ENCODE results near the gene MTIF2. TPM values are rescaled to one million over a fixed set of nuclear protein-coding genes. Genes with fewer than 3 reads are reported as not detected.
A peak's percentile ranks its signal among the peaks of the same experiment; 100 is the strongest.
"Not testable (repeated sequence)": the region's sequence is repeated elsewhere in the genome, so short reads cannot be mapped to it uniquely, and the experiment has no call there.

Gene MTIF2
- total RNA-seq, 1 donor from 2014 or later = 23.1 TPM

DNA sequence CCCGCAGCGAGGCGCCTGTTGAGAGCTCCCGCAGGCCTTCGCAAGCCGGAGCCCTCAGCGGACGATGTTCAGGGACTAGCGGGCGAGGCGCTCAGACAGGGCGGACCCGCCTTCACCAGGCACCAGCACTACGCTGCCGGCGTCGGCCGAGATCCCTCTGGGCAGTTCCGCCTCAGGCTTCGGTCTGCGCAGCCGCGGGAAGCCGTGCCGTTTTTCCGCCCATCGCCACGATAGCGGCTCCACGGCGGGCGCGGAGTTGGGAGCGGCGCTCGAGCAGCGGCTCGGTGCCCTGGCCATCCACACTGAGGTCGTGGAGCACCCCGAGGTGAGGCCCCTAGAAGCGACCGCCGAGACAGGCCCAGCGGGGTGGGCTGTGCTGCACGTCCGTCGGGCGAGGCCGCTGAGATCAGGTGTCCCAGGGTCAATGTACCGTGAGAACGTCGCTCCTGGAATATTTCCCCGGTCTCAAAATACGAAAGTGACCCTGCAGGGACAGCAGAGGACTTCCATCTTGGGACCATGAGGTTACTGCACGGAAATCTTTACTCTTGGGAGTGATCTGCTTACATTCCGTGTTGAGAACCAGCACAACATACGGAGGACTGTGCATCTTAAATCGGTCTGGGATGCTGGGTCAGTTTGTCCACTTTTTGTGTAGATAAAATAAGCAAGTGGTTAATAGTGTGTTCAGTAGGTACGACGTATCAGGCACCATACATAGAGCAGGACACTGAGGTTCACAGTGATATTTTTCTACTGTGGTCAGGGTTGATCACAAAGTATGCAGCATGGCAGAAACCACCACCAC, 13.3 kb upstream of the MTIF2 start:
- H3K36me3 ChIP-seq (ENCODE audit: insufficient read depth, low read length) = no peaks in the 10 kb centered on the region
- no peaks in the 10 kb centered on the region for H3K27me3 Mint-ChIP-seq (ENCODE audit: low read depth, unreplicated experiment)

DNA sequence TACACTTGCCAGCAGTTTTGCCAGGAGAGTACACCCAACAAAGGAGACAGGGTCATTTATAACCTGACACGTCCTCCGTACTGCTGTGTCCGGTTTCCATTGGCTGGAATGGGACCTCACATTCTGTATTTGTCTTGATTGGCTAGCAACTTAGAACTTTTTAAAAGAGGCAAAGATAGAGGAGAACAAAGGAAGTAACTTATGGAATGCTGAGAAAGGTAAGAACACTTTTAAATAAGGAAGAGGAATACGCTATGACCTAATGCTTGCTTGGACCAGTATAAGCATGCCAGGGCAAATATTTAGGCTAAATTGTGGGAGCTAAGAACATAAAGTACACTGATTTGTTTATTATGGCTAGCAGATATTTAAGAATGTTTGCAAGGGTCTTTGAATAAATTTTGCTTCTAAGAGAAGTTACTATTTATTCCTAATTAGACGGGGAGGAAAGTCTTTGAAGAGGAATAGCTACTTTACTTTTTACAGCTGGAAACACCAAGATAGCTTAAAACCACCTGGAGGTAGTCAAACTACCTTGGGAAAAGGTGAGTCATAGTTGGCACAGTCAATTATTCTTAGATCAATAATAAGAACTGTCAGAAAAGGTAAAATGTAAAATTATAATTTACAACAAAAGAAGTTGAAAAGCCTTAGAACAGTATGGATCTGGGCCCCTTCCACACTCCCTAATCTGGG, 12.0 kb upstream of the MTIF2 start:
- not testable (repeated sequence) for H3K9ac ChIP-seq (ENCODE audit: low read length); FAIRE-seq; H2AFZ ChIP-seq (ENCODE audit: low read depth, low read length); H3K27ac ChIP-seq (ENCODE audit: low read depth, low read length); H3K79me2 ChIP-seq (ENCODE audit: insufficient read depth, low read length); H3K4me1 ChIP-seq (ENCODE audit: insufficient read depth, low read length); DNase-seq (ENCODE audit: low read depth); H4K20me1 ChIP-seq (ENCODE audit: insufficient read depth, low read length); H3K27me3 Mint-ChIP-seq (ENCODE audit: low read depth, unreplicated experiment); H3K4me3 Mint-ChIP-seq (ENCODE audit: unreplicated experiment); H3K36me3 Mint-ChIP-seq (ENCODE audit: low read depth, unreplicated experiment); H3K27ac Mint-ChIP-seq (ENCODE audit: unreplicated experiment); H3K4me2 ChIP-seq (ENCODE audit: low read length); H3K9me3 ChIP-seq (ENCODE audit: insufficient read depth, low read depth, low read length); H3K27me3 ChIP-seq (ENCODE audit: insufficient read depth, low read length); H3K36me3 ChIP-seq (ENCODE audit: insufficient read depth, low read length); H3K4me3 ChIP-seq (ENCODE audit: insufficient read depth, low read depth, low read length); H3K9me3 Mint-ChIP-seq (ENCODE audit: unreplicated experiment)
- peaks cover 16% of the 10 kb centered on the region for H3K4me1 Mint-ChIP-seq (ENCODE audit: low read depth, unreplicated experiment)

More for the DNA sequence above, 13.3 kb upstream of the MTIF2 start:
- Histone ChIP-seq H3K9ac (ENCODE audit: low read length) (peak overlapping the region; percentile 85), H3K27me3 (ENCODE audit: insufficient read depth, low read length) (no peaks in the 10 kb centered on the region), H3K4me1 (ENCODE audit: insufficient read depth, low read length) (peaks cover 9% of the 10 kb centered on the region), H3K4me2 (ENCODE audit: low read length) (peak overlapping the region; percentile 93), H3K9me3 (ENCODE audit: insufficient read depth, low read depth, low read length) (no peaks in the 10 kb centered on the region), H3K79me2 (ENCODE audit: insufficient read depth, low read length) (peaks cover 5% of the 10 kb centered on the region), H4K20me1 (ENCODE audit: insufficient read depth, low read length) (no peaks in the 10 kb centered on the region), H3K4me3 (ENCODE audit: insufficient read depth, low read depth, low read length) (peak overlapping the region; percentile 81), H3K27ac (ENCODE audit: low read depth, low read length) (peak overlapping the region; percentile 56), H2AFZ (ENCODE audit: low read depth, low read length) (peak overlapping the region; percentile 91)
- Mint-ChIP-seq H3K36me3 (ENCODE audit: low read depth, unreplicated experiment) (peaks cover 7% of the 10 kb centered on the region), H3K4me3 (ENCODE audit: unreplicated experiment) (peak overlapping the region; percentile 84), H3K27ac (ENCODE audit: unreplicated experiment) (peak overlapping the region; percentile 80), H3K9me3 (ENCODE audit: unreplicated experiment) (no peaks in the 10 kb centered on the region), H3K4me1 (ENCODE audit: low read depth, unreplicated experiment) (peaks cover 16% of the 10 kb centered on the region)
- TF ChIP-seq, protein P1, sequence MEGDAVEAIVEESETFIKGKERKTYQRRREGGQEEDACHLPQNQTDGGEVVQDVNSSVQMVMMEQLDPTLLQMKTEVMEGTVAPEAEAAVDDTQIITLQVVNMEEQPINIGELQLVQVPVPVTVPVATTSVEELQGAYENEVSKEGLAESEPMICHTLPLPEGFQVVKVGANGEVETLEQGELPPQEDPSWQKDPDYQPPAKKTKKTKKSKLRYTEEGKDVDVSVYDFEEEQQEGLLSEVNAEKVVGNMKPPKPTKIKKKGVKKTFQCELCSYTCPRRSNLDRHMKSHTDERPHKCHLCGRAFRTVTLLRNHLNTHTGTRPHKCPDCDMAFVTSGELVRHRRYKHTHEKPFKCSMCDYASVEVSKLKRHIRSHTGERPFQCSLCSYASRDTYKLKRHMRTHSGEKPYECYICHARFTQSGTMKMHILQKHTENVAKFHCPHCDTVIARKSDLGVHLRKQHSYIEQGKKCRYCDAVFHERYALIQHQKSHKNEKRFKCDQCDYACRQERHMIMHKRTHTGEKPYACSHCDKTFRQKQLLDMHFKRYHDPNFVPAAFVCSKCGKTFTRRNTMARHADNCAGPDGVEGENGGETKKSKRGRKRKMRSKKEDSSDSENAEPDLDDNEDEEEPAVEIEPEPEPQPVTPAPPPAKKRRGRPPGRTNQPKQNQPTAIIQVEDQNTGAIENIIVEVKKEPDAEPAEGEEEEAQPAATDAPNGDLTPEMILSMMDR (IDR thresholded peaks at IDR 0.05; ENCODE audit: insufficient read depth, low read depth, low read length) = no peak
- TF ChIP-seq EZH2 (IDR thresholded peaks at IDR 0.05; ENCODE audit: insufficient read depth, low read length) = no peak
- FAIRE-seq (no peak), DNase-seq (ENCODE audit: low read depth) (peak; percentile 80)

DNA sequence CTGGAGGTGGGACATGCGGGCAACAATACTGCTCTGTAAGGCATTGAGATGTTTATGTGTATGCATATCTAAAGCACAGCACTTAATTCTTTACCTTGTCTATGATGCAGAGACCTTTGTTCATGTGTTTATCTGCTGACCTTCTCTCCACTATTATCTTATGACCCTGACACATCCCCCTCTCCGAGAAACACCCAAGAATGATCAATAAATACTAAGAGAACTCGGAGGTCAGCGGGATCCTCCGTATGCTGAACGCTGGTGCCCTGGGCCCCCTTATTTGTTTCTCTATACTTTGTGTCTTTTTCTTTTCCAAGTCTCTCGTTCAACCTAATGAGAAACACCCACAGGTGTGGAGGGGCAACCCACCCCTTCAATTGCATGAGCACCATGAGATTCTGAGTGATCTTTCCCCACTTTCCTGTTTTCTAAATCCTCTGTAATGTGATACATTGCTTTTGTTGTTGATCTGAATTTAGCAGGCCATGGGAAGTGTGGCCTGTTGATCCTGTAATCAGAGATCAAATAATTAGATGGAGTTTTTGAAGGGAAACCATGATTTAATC, 10.9 kb upstream of the MTIF2 start:
- H3K27ac Mint-ChIP-seq (ENCODE audit: unreplicated experiment) = peak overlapping the region; percentile 37
- not testable (repeated sequence) for H3K27me3 ChIP-seq (ENCODE audit: insufficient read depth, low read length)

DNA sequence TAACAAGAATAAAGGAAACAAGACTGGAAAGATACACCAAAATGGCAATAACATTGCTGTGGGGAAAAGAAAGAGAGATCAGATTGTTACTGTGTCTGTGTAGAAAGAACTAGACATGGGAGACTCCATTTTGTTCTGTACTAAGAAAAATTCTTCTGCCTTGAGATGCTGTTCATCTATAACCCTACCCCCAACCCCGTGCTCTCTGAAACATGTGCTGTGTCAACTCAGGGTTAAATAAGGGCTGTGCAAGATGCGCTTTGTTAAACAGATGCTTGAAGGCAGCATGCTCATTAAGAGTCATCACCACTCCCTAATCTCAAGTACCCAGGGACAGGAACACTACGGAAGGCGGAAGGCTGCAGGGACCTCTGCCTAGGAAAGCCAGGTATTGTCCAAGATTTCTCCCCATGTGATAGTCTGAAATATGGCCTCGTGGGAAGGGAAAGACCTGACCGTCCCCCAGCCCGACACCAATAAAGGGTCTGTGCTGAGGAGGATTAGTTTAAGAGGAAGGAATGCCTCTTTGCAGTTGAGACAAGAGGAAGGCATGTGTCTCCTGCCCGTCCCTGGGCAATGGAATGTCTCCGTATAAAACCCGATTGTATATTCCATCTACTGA, 10.3 kb upstream of the MTIF2 start:
- H2AFZ ChIP-seq (ENCODE audit: low read depth, low read length) = peak overlapping the region; percentile 30
- H3K4me3 Mint-ChIP-seq (ENCODE audit: unreplicated experiment) = peak overlapping the region; percentile 77

More for the DNA sequence above, 10.9 kb upstream of the MTIF2 start:
- H3K9ac ChIP-seq (ENCODE audit: low read length); H3K27me3 Mint-ChIP-seq (ENCODE audit: low read depth, unreplicated experiment); H3K9me3 Mint-ChIP-seq (ENCODE audit: unreplicated experiment); DNase-seq (ENCODE audit: low read depth); H3K4me2 ChIP-seq (ENCODE audit: low read length); H3K36me3 ChIP-seq (ENCODE audit: insufficient read depth, low read length); H3K9me3 ChIP-seq (ENCODE audit: insufficient read depth, low read depth, low read length); H4K20me1 ChIP-seq (ENCODE audit: insufficient read depth, low read length); H2AFZ ChIP-seq (ENCODE audit: low read depth, low read length); H3K36me3 Mint-ChIP-seq (ENCODE audit: low read depth, unreplicated experiment); H3K4me1 ChIP-seq (ENCODE audit: insufficient read depth, low read length); H3K79me2 ChIP-seq (ENCODE audit: insufficient read depth, low read length); H3K27ac ChIP-seq (ENCODE audit: low read depth, low read length); FAIRE-seq; H3K4me3 ChIP-seq (ENCODE audit: insufficient read depth, low read depth, low read length): not testable (repeated sequence)
- Mint-ChIP-seq H3K4me1 (ENCODE audit: low read depth, unreplicated experiment) (peaks cover 16% of the 10 kb centered on the region), H3K4me3 (ENCODE audit: unreplicated experiment) (peak overlapping the region; percentile 70)

More for the DNA sequence above, 10.3 kb upstream of the MTIF2 start:
- not testable (repeated sequence) for H3K36me3 ChIP-seq (ENCODE audit: insufficient read depth, low read length); FAIRE-seq; H3K9ac ChIP-seq (ENCODE audit: low read length); H3K9me3 ChIP-seq (ENCODE audit: insufficient read depth, low read depth, low read length); H3K4me1 ChIP-seq (ENCODE audit: insufficient read depth, low read length); H4K20me1 ChIP-seq (ENCODE audit: insufficient read depth, low read length); DNase-seq (ENCODE audit: low read depth); H3K79me2 ChIP-seq (ENCODE audit: insufficient read depth, low read length); H3K36me3 Mint-ChIP-seq (ENCODE audit: low read depth, unreplicated experiment); H3K27me3 Mint-ChIP-seq (ENCODE audit: low read depth, unreplicated experiment); H3K9me3 Mint-ChIP-seq (ENCODE audit: unreplicated experiment); H3K27ac ChIP-seq (ENCODE audit: low read depth, low read length); H3K27me3 ChIP-seq (ENCODE audit: insufficient read depth, low read length); H3K4me3 ChIP-seq (ENCODE audit: insufficient read depth, low read depth, low read length)
- Mint-ChIP-seq H3K27ac (ENCODE audit: unreplicated experiment) (peak overlapping the region; percentile 37), H3K4me1 (ENCODE audit: low read depth, unreplicated experiment) (peaks cover 16% of the 10 kb centered on the region)
- peak overlapping the region; percentile 29 for H3K4me2 ChIP-seq (ENCODE audit: low read length)
